ENCODE data around the gene FUT8.
"Not testable (repeated sequence)": the region's sequence is repeated elsewhere in the genome, so short reads cannot be mapped to it uniquely, and the experiment has no call there.

FUT8 gene

DNA sequence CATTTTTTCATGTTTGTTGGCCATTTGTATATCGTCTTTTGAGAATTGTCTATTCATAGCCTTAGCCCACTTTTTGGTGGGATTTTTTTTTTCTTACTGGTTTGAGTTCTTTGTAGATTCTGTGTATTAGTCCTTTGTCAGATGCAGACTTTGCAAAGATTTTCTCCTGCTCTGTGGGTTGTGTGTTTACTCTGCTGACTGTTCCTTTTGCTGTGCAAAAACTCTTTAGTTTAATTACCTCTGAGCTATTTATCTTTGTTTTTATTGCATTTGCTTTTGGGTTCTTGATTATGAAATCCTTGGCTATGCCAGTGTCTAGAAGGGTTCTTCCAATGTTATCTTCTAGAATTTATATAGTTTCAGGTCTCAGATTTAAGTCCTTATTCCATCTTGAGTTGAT lies 220.0 kb downstream of the FUT8 start:
- Histone ChIP-seq H3K9ac (ENCODE audit: low read depth, low read length, poor library complexity) (no peak overlapping the region), H3K4me2 (ENCODE audit: insufficient read depth, low read length, poor library complexity, severe bottlenecking) (no peak overlapping the region), H2BK12ac (ENCODE audit: low read length) (no peak overlapping the region), H2BK120ac (ENCODE audit: low read depth, low read length) (no peak overlapping the region), H3K4me3 (ENCODE audit: low read length in 2 of 2) (no peak overlapping the region), H2AFZ (ENCODE audit: low read length) (no peak overlapping the region), H3K79me1 (ENCODE audit: low read depth, low read length) (peaks cover 2% of the 10 kb centered on the region), H3K18ac (ENCODE audit: low read length) (no peak overlapping the region), H3K23ac (ENCODE audit: low read depth, low read length, poor library complexity) (no peak overlapping the region), H3K14ac (ENCODE audit: low read length) (no peak overlapping the region), H3K4ac (ENCODE audit: low read length) (no peak overlapping the region), H2BK5ac (ENCODE audit: low read length) (no peak overlapping the region), H3K27me3 (ENCODE audit: control insufficient read depth in 3 of 3, insufficient read depth in 3 of 3, low read depth in 1 of 3, low read length in 3 of 3) (no peaks in the 10 kb centered on the region), H2BK15ac (ENCODE audit: low read length) (no peak overlapping the region), H2AK5ac (ENCODE audit: low read depth, low read length) (no peak overlapping the region), H4K91ac (ENCODE audit: low read depth, low read length, poor library complexity) (no peak overlapping the region), H3K9me3 (replicated peaks in 1 of 2; ENCODE audit: control insufficient read depth in 2 of 2, insufficient read depth in 1 of 2, low read depth in 1 of 2, low read length in 2 of 2) (no peaks in the 10 kb centered on the region), H4K8ac (ENCODE audit: low read depth, low read length) (no peak overlapping the region), H3K27ac (replicated peaks; ENCODE audit: low read length) (no peak overlapping the region), H3K4me1 (ENCODE audit: control insufficient read depth in 2 of 2, insufficient read depth in 1 of 2, low read depth in 1 of 2, low read length in 2 of 2) (no peaks in the 10 kb centered on the region), H3K36me3 (replicated peaks in 1 of 2; ENCODE audit: control insufficient read depth in 2 of 2, insufficient read depth in 2 of 2, low read length in 2 of 2) (peaks cover 0 to 2% of the 10 kb centered on the region in 2 donors)
- no peak for DNase-seq (ENCODE audit: low spot score)
- no CpG with 5 or more reads among the region's 1 CpG for WGBS, 2 donors (ENCODE audit: extremely low coverage in 2 of 2, insufficient read length in 2 of 2, insufficient replicate concordance in 1 of 2)

DNA sequence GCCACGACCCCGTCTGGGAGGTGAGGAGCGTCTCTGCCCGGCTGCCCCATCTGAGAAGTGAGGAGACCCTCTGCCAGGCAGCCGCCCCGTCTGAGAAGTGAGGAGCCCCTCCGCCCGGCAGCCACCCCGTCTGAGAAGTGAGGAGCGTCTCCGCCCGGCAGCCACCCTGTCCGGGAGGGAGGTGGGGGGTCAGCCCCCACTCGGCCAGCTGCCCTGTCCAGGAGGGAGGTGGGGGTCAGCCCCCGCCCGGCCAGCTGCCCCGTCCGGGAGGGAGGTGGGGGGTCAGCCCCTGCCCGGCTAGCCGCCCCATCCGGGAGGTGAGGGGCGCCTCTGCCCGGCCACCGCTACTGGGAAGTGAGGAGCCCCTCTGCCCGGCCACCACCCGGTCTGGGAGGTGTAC lies 221.1 kb downstream of the FUT8 start:
- H2BK12ac ChIP-seq (ENCODE audit: low read length); H3K9ac ChIP-seq (ENCODE audit: low read depth, low read length, poor library complexity); H3K9me3 ChIP-seq (replicated peaks in 1 of 2; ENCODE audit: control insufficient read depth in 2 of 2, insufficient read depth in 1 of 2, low read depth in 1 of 2, low read length in 2 of 2); H2BK15ac ChIP-seq (ENCODE audit: low read length); H3K79me1 ChIP-seq (ENCODE audit: low read depth, low read length); H3K27ac ChIP-seq (replicated peaks; ENCODE audit: low read length); H3K23ac ChIP-seq (ENCODE audit: low read depth, low read length, poor library complexity); H2BK5ac ChIP-seq (ENCODE audit: low read length); H2AFZ ChIP-seq (ENCODE audit: low read length); H3K18ac ChIP-seq (ENCODE audit: low read length); H3K4me2 ChIP-seq (ENCODE audit: insufficient read depth, low read length, poor library complexity, severe bottlenecking); H4K8ac ChIP-seq (ENCODE audit: low read depth, low read length); H2BK120ac ChIP-seq (ENCODE audit: low read depth, low read length); H3K4ac ChIP-seq (ENCODE audit: low read length); H3K4me3 ChIP-seq (ENCODE audit: low read length in 2 of 2); H3K14ac ChIP-seq (ENCODE audit: low read length); H3K36me3 ChIP-seq (replicated peaks in 1 of 2; ENCODE audit: control insufficient read depth in 2 of 2, insufficient read depth in 2 of 2, low read length in 2 of 2); H3K4me1 ChIP-seq (ENCODE audit: control insufficient read depth in 2 of 2, insufficient read depth in 1 of 2, low read depth in 1 of 2, low read length in 2 of 2); H2AK5ac ChIP-seq (ENCODE audit: low read depth, low read length); H3K27me3 ChIP-seq (ENCODE audit: control insufficient read depth in 3 of 3, insufficient read depth in 3 of 3, low read depth in 1 of 3, low read length in 3 of 3); DNase-seq (ENCODE audit: low spot score); H4K91ac ChIP-seq (ENCODE audit: low read depth, low read length, poor library complexity): not testable (repeated sequence)
- no CpG with 5 or more reads among the region's 26 CpGs for WGBS, 2 donors (ENCODE audit: extremely low coverage in 2 of 2, insufficient read length in 2 of 2, insufficient replicate concordance in 1 of 2)

DNA sequence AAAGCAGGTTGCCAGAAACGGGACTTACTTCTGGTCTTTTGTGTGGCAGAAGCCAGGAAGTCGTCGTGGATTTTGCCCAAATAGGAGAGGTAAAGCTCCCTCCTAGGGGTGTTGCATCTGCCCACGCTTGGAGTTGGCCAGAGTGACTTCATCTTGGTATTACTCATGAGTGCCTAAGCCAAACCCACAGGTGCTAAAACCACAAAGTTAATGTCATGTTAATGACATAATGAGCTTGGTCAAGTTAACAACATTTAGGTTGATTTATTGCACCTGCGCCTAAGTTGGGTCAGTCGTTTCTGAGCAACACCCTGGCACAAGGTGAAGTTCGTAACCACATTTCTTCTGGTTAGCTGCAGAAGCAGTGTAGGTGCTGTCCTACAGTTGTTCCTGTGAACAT lies 225.2 kb downstream of the FUT8 start:
- H3K9ac ChIP-seq (ENCODE audit: low read depth, low read length, poor library complexity): no peak overlapping the region
- no peak overlapping the region for H2BK5ac ChIP-seq (ENCODE audit: low read length)
- no peak overlapping the region for H3K27ac ChIP-seq (replicated peaks; ENCODE audit: low read length)
- H4K91ac ChIP-seq (ENCODE audit: low read depth, low read length, poor library complexity): no peak overlapping the region
- H3K36me3 ChIP-seq (replicated peaks in 1 of 2; ENCODE audit: control insufficient read depth in 2 of 2, insufficient read depth in 2 of 2, low read length in 2 of 2): peaks cover 0 to 3% of the 10 kb centered on the region in 2 donors
- no peak overlapping the region for H3K23ac ChIP-seq (ENCODE audit: low read depth, low read length, poor library complexity)
- no peak overlapping the region for H3K18ac ChIP-seq (ENCODE audit: low read length)
- no peak for DNase-seq (ENCODE audit: low spot score)
- no peak overlapping the region for H2AK5ac ChIP-seq (ENCODE audit: low read depth, low read length)
- no peak overlapping the region for H3K14ac ChIP-seq (ENCODE audit: low read length)
- peaks cover 0 to 2% (median 0%) of the 10 kb centered on the region in 3 experiments for H3K27me3 ChIP-seq (ENCODE audit: control insufficient read depth in 3 of 3, insufficient read depth in 3 of 3, low read depth in 1 of 3, low read length in 3 of 3)
- no CpG with 5 or more reads among the region's 7 CpGs for WGBS, 2 donors (ENCODE audit: extremely low coverage in 2 of 2, insufficient read length in 2 of 2, insufficient replicate concordance in 1 of 2)
- H2AFZ ChIP-seq (ENCODE audit: low read length): no peak overlapping the region
- H3K79me1 ChIP-seq (ENCODE audit: low read depth, low read length): peaks cover 5% of the 10 kb centered on the region
- H3K4ac ChIP-seq (ENCODE audit: low read length): no peak overlapping the region
- no peak overlapping the region for H4K8ac ChIP-seq (ENCODE audit: low read depth, low read length)
- H3K4me2 ChIP-seq (ENCODE audit: insufficient read depth, low read length, poor library complexity, severe bottlenecking): no peak overlapping the region
- H2BK15ac ChIP-seq (ENCODE audit: low read length): no peak overlapping the region
- no peak overlapping the region for H2BK120ac ChIP-seq (ENCODE audit: low read depth, low read length)
- H2BK12ac ChIP-seq (ENCODE audit: low read length): no peak overlapping the region
- H3K4me3 ChIP-seq (ENCODE audit: low read length in 2 of 2): no peak overlapping the region
- H3K4me1 ChIP-seq (ENCODE audit: control insufficient read depth in 2 of 2, insufficient read depth in 1 of 2, low read depth in 1 of 2, low read length in 2 of 2): no peaks in the 10 kb centered on the region
- H3K9me3 ChIP-seq (replicated peaks in 1 of 2; ENCODE audit: control insufficient read depth in 2 of 2, insufficient read depth in 1 of 2, low read depth in 1 of 2, low read length in 2 of 2): peaks cover 0 to 2% of the 10 kb centered on the region in 2 donors

DNA sequence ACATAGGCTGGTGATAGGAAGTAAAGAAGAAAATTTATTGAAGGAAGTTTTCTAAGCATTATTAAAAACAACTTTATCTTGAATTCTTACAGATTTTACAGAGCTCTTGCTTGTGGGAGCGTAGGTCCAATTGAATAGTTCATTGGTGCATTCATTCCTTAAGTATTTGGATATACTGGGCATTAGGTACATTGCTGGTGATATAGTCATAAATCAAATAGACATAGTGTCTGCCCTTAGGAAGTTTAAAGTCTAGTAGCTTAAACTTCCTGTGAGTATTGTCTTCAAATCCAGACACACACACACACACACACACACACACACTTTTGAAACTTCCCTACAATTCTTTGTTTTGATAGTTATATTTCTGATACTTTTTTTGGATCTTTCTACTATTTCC lies 226.7 kb downstream of the FUT8 start:
- Histone ChIP-seq H2BK5ac (ENCODE audit: low read length) (no peak overlapping the region), H3K79me1 (ENCODE audit: low read depth, low read length) (peaks cover 5% of the 10 kb centered on the region), H3K36me3 (replicated peaks in 1 of 2; ENCODE audit: control insufficient read depth in 2 of 2, insufficient read depth in 2 of 2, low read length in 2 of 2) (peaks cover 0 to 3% of the 10 kb centered on the region in 2 donors), H3K9me3 (replicated peaks in 1 of 2; ENCODE audit: control insufficient read depth in 2 of 2, insufficient read depth in 1 of 2, low read depth in 1 of 2, low read length in 2 of 2) (peaks cover 0 to 2% of the 10 kb centered on the region in 2 donors), H4K8ac (ENCODE audit: low read depth, low read length) (no peak overlapping the region), H3K4me1 (ENCODE audit: control insufficient read depth in 2 of 2, insufficient read depth in 1 of 2, low read depth in 1 of 2, low read length in 2 of 2) (no peaks in the 10 kb centered on the region), H3K14ac (ENCODE audit: low read length) (no peak overlapping the region), H3K23ac (ENCODE audit: low read depth, low read length, poor library complexity) (no peak overlapping the region), H3K4me2 (ENCODE audit: insufficient read depth, low read length, poor library complexity, severe bottlenecking) (no peak overlapping the region), H4K91ac (ENCODE audit: low read depth, low read length, poor library complexity) (no peak overlapping the region), H3K4ac (ENCODE audit: low read length) (no peak overlapping the region), H2BK12ac (ENCODE audit: low read length) (no peak overlapping the region), H2AFZ (ENCODE audit: low read length) (no peak overlapping the region), H3K27ac (replicated peaks; ENCODE audit: low read length) (no peak overlapping the region), H3K18ac (ENCODE audit: low read length) (no peak overlapping the region), H2BK120ac (ENCODE audit: low read depth, low read length) (no peak overlapping the region), H3K27me3 (ENCODE audit: control insufficient read depth in 3 of 3, insufficient read depth in 3 of 3, low read depth in 1 of 3, low read length in 3 of 3) (peaks cover 0 to 2% (median 0%) of the 10 kb centered on the region in 3 experiments), H3K9ac (ENCODE audit: low read depth, low read length, poor library complexity) (no peak overlapping the region), H3K4me3 (ENCODE audit: low read length in 2 of 2) (no peak overlapping the region), H2BK15ac (ENCODE audit: low read length) (no peak overlapping the region), H2AK5ac (ENCODE audit: low read depth, low read length) (no peak overlapping the region)
- WGBS, 2 donors (ENCODE audit: extremely low coverage in 2 of 2, insufficient read length in 2 of 2, insufficient replicate concordance in 1 of 2): no CpG with 5 or more reads among the region's 1 CpG
- DNase-seq (ENCODE audit: low spot score): no peak

Data from neuronal stem cell (in vitro differentiated cells).